ENCODE results near the gene PRSS2.

DNA sequence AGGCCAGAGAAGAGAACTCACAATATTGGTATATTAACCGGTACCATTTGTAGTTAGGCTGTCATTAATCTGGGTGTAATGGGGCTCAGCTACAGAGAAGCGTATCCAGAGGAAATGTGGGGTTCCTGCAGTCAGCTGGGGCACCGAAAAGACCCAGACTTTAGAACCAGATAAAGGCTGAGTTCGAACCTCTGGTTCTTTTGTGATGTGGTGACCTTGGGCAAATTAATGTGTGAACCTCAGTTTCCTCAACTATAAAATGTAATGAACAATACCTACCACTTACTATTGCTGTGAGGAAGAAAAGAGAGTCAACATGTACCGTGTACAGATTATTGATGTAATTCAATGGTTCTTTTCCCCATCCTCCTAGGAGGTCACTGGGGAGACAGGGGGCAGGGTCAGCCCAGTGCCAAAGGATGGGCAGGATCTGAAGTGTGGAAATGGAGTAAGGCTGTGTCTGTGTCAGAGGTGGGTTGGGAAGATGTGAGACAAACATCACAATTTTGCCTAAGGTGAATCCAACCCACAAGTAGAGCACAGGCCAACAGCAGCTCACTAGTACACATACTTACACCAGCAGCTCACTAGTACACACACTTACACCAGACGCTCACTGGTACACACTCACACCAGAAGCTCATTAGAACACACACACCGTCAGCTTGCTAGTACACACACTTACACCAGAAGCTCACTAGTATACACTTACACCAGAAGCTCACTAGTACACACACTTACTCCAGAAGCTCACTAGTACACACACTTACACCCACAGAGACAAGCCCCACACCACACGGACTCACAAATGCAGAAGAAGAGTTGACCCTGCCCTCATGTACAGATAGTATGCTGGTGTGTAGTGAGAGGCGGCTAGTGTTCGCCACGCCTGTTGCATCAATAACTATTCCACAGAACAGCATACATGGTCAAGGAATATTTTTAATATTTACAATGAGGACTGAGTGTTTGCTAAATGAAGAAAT lies 28.0 kb downstream of the PRSS2 start:
- TF ChIP-seq, protein P1, sequence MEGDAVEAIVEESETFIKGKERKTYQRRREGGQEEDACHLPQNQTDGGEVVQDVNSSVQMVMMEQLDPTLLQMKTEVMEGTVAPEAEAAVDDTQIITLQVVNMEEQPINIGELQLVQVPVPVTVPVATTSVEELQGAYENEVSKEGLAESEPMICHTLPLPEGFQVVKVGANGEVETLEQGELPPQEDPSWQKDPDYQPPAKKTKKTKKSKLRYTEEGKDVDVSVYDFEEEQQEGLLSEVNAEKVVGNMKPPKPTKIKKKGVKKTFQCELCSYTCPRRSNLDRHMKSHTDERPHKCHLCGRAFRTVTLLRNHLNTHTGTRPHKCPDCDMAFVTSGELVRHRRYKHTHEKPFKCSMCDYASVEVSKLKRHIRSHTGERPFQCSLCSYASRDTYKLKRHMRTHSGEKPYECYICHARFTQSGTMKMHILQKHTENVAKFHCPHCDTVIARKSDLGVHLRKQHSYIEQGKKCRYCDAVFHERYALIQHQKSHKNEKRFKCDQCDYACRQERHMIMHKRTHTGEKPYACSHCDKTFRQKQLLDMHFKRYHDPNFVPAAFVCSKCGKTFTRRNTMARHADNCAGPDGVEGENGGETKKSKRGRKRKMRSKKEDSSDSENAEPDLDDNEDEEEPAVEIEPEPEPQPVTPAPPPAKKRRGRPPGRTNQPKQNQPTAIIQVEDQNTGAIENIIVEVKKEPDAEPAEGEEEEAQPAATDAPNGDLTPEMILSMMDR (IDR thresholded peaks at IDR 0.05) = no peak
- TF ChIP-seq RFX5 (IDR thresholded peaks at IDR 0.05; ENCODE audit: low read length) (no peak), TAF1 (IDR thresholded peaks at IDR 0.05; ENCODE audit: borderline replicate concordance, low read depth, low read length) (no peak), ZBTB33 (IDR thresholded peaks at IDR 0.05; ENCODE audit: borderline replicate concordance, low read depth) (no peak), NFIC (IDR thresholded peaks at IDR 0.05; ENCODE audit: borderline replicate concordance) (no peak)
